HG02870 (cell line): Measurements from ENCODE around the gene WTIP.
"Not testable (repeated sequence)": the region's sequence is repeated elsewhere in the genome, so short reads cannot be mapped to it uniquely, and the experiment has no call there.

Source experiments
- ATAC-seq: cut with Tn5 transposase; IDR thresholded peaks from one replicate; pipeline ENCODE4 v1.9.1; 2021; ENCODE audit warnings: mild to moderate bottlenecking, moderate library complexity; ENCODE audit not compliant: unreplicated experiment

The WTIP gene

DNA sequence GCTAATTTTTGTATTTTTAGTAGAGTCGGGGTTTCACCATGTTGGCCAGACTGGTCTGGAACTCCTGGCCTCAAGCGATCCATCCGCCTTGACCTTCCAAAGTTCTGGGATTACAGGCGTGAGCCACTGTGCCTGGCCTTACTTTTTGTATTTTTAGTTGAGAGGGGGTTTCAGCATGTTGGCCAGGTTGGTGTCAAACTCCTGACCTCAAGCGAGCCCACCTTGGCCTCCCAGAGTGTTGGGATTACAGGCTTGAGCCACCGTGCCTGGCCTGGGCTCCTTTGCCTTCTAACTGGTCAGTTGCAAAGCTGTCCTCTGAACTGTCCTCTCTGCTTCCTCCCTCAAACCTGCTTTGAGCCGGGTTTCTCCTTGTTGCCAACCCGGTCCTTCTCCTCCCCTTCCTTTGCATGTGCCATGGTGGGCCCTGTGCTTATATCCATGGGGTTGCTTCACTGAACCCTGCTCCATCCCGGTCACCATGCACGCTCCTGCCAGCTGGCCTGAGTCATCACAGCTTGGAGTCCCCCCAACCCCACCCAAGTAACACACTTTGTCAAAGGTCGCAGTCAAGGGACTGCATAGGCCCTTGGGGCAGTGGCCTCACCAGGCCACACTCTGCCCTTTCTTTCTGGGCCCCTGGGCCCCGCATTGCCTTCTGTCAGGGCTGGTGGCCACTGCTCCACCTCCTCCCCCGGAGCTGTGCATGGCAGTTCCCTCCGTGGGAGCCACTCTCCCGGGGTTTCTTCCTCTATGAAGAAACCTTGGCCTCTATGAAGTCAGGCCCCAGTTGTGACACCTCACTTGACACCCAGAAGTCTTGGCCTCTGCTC is 21.2 kb downstream of the WTIP start:
- ATAC-seq = no peak

DNA sequence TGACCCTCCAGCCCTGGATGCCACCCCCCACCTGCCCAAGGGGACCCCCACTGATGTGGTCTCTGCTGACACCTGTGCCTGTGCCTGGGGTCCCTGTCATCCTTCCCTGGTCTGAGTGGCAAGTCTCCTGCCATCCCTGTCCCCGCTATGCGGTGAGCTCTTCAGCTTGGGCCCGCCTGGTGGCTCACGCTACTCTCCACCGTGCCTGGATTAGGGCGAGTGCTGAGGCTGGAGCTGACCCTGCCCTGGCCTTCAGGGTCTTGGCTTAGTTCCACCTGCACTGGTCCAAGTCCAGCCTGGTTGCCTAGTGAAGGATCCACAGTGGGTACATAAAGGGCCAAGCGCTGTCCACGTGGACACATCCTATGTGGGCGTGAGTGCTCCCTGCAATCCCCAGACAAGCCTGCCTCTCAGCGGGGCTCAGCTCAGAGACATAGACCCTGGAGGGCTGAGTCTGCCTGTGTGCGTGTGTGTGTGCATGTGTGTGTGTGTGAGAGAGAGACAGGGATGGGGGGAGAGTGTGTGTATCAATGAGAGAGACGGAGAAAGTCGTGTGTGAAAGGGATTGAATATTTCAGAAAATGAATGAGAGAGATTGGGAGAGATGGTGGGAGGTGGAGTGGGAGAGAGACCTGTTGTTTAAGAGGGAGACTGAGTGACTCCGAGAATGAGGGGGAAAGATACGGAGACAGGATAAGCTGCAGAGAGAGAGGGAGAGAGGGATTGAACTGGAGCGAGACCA is 22.1 kb downstream of the WTIP start:
- ATAC-seq = no peak

DNA sequence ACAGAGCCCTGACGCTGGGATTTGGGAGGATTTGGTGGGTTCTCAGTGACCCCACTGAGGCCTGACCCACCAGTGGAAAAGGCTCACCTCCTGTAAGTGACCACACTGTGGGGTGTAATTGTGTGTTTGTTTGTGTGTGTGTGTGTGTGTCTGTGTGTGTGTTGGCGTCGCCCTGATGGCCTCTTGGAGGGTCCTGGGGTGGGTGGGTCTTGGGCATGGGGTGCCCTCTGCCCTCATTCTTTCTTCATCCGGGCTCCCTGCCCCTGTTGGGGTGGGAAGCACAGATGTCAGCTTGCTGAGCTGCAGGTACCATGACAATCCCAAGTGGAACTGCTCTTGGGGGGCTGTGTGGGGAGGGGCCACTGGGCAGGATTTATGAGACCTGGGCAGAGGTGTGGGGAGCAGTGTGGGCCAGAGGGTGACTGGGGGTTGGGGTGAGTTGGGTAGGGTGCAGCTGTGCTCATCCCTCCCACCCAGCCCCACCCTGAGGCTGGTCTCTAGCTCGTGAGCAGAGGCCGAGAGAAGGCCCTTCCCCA is 22.8 kb downstream of the WTIP start:
- no peak for ATAC-seq

DNA sequence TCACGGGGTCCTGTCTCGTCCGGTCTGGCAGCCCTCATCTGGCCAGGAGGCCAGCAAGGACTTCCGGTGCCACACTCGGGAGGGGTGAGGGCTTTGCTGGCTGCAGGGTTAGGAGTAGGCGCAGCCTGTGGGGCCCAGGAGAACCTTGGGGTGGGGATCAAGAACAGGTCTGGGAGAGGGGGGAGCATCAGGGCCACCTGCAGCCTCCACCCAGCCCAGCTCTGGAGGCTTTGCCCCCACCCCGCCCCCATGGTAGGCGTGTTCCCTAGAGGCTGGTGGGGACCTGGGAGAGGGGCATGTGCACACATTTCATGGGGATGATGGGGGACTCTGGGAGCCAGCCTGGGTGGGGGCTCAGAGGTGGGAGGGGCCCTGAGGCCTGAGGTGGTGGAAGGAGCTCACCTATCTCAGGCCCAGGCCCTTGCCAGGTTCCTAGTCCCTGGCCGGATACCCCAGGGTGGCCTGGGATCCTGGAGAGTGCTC is 23.3 kb downstream of the WTIP start:
- no peak for ATAC-seq

DNA sequence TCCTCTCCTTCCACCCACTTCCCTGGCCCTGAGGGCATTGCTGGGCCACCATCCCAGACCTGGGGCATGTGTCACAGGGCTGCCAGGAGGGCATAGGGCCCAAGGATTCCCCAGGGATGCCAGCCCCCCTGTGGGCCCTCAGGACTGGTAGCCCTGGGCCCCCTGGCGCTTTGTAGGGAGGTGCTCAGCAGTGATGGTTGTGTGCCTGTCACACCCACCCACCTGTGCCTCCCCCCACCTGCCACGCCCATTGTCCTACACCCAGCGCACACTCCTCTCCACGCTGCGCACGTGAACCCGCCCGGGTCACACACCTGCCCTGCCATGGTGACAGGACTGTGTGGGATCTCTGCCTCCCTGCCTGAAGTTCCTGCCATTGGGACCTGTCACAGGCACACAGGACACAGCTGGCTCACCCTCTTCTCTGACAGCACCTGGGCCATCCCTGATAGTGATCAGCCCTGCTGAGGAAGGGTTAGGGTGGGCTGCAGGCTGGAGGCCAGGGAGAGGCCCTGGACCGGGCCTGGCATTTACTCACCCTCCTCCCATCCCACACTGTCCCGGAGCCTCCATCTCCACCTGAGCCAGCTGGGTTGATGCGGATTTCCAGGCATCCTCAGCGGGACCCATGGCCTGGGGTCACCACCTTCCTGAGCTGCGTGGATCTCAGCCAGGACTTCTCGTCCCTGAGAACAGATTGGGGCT is 23.9 kb downstream of the WTIP start:
- ATAC-seq = no peak

DNA sequence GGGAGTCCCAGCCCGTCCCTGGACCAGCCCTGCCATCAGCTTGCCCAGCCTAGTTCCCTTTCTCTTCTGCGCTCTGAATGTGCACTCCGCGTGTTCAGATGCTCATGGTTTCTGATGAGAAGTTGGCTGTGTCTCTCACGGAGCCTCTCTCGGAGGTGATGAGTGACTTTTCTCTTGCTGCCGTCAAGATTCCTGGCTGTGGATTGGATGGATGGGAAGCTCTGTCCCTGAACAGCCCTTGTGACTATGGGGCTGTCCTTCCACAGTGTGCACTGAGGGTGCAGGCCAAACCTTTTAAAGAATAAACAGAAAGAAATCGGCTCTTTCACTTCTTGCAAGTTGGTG is 24.4 kb downstream of the WTIP start:
- no peak for ATAC-seq

DNA sequence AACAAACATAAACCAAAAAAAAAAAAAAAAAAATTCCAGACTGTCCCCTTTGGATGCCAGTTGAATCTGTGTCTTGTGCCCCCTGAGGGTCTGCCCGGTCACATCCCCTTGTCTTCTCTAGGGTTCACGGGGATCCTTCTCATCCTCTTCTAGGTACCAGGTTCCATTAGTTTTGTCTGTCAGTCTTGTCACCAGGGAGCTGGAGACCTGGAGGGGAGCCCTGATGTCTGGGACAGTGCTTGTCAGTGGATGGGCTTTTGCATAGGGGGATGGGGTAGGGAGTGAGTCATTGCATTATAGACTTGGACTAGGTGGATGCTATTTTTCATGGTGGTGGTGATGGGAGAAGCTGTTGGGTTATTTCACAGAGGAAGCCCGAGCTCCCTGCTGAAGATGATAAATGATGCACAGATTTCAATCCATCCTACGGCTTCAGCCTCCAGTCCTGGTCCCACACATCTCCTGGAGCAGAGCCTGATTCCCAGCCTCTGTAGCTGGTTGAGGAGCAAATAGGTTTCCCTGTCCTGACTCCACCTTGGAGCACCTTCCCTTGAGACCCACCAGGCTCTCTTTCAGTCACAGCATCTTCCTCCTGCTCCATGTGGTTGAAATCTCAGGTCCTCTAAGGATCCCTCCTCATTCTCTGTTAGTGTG is 26.0 kb downstream of the WTIP start:
- ATAC-seq = no peak

DNA sequence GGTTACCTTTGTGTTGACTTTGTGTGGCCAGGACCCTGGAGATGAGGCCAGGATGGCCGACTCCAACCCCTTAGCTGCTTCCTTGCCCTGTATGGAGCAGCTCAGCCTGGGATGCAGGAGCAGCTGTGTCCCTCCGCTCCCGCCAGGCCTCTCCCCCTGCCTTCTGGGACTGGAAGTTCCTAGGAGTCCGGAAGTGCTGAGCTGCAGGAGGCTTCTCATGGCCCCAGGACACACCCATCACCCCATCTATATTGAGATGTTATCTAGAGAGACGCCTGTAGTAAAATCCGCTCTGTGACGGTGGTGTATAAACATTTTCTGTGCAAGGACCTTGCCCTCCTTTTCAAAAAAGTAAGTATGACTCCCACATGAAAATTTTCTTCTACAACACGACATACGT is 27.0 kb downstream of the WTIP start:
- no peak for ATAC-seq

DNA sequence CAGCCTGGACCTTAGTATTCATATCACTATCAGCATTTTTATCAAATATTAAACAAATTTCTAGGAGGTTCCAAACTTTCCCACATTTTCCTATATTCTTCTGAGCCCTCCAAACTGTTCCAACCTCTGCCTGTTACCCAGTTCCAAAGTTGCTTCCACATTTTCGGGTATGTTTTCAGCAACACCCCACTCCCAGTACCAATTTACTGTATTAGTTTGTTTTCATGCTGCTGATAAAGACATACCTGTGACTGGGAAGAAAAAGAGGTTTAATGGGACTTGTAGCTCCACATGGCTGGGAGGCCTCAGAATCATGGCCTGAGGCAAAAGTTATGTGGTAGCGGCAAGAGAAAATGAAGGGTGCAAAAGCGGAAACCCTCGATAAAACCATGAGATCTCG is 29.3 kb downstream of the WTIP start:
- not testable (repeated sequence) for ATAC-seq

DNA sequence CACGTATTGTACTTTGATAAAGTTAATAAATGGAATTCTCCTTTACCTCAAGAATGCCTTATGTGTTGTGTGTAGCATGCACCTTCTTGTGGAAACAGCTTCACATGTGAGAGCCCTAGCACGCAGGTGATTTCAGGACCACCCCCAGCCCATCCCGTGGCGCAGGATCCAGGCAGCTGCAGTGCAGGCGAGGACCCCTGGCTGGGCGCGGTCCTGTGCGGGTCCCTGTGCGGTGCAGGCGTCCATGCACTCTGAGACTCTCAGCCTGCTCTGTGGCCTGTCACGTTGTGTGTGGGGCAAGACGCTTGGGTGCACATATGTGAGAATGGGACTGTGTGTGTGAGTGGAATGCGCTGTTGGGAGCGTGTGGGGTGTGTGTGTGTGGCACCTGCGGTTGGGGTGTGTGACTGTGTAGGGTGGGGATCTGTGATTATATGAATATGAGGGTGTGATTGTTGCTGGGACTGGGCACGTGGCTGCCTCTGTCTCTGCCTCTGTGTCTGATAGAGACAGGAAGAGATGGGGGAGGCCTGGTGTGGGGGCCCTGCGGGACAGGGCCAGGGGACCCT is 30.8 kb downstream of the WTIP start:
- no peak for ATAC-seq

DNA sequence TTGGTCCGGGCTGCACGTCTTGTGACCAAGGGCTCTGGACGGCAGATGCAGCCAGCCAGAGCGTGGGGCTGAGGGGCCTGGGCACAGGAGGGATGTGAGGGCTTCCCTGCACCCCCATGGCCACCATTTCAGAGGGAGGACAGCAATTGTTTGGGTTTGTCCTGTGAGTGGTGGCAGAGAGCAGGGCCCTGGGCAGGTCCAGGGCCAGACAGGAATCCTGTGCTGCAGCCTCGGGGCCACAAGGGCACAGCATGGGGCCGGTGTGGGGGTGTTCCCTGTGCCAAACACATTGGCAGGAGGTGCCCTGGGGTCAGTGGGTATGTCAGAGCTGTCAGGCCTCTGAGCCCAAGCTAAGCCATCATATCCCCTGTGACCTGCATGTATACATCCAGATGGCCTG is 32.2 kb downstream of the WTIP start:
- ATAC-seq = no peak

DNA sequence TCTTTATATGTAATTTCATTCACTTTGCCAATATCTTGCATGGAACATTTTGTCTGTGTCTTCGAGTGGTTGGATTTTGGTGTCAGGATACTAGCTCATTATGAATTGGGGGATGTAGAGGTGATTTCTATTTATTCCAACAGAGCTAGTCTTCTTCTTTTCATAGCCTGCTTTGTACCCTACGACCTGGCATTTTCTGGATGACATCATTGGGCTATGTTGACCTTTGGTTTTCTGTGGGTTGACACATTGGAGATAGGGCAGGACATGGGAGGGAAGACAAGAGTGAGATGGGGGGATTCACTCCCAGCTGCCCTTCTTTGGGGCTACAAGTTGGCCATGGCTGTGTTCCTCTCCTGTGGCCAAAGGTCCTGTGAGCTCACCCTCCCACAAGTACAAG is 38.0 kb downstream of the WTIP start:
- ATAC-seq = no peak

DNA sequence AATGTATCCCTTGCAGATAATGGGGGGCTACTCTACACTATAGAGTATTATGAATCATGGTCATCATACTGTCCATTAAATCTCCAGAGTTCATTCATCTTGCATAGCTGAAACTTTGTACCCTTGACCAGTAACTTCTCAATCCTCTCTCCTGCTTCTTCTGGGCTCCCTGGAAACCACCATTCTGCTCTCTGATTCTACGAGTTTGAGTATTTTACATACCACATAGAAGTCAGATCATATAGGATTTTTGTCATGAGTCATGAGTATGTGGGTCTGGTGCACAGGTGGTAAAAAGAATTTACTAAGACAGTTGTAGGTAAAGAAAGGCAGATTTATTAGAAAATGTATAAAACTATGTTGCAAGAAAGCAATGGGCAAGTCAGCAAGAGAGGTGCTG is 41.9 kb downstream of the WTIP start:
- ATAC-seq = no peak

DNA sequence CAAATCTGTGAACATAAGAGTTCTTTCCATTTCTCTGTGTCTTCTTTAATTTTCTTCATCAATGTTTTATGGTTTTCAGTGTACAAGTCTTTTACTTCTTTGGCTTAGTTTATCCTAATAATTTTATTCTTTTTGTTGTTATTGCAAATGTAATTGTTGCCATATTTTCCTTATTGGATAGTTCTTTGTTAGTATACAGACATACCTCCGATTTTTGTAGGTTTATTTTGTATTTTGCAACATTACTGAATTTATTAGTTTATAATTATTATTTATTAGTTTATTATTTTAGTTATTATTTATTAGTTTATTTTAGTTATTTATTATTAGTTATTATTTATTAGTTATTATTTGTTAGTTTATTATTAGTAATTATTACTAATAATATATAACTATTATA is 43.4 kb downstream of the WTIP start:
- ATAC-seq = no peak

DNA sequence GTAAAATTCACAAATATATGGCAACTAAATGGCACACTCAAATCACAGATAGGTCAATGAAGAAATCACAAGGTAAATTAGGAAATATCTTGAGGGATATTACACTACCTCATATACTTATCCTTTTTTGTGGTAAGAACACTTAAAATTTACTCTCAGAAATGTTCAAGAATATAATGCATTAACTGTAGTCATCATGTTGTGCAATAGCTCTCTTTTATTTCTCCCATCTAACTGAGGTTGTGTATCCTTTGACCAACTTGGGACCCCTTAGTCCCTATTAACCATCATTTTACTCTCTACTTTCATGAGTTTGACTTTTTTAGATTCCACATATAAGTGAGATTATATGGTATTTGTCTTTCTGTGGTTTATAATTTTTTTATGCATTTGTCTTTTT is 52.6 kb downstream of the WTIP start:
- no peak for ATAC-seq

DNA sequence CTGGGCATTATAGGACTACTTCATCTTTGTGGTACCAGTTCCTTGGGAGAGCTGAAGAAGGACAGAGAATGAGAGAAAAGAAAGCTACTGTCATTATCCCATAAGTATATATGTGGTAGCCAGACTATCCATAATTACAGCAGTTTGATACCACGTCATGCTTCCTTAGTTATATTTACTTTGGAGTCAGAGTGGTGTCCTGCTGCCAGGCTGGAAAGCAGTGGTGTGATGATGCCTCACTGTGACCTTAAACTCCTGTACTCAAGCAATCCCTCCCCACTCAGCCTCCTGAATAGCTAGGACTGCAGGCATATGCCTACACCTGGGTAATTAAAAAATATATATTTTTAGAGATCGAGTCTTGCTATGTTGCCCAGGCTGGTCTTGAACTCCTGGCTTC is 57.8 kb downstream of the WTIP start:
- no peak for ATAC-seq

DNA sequence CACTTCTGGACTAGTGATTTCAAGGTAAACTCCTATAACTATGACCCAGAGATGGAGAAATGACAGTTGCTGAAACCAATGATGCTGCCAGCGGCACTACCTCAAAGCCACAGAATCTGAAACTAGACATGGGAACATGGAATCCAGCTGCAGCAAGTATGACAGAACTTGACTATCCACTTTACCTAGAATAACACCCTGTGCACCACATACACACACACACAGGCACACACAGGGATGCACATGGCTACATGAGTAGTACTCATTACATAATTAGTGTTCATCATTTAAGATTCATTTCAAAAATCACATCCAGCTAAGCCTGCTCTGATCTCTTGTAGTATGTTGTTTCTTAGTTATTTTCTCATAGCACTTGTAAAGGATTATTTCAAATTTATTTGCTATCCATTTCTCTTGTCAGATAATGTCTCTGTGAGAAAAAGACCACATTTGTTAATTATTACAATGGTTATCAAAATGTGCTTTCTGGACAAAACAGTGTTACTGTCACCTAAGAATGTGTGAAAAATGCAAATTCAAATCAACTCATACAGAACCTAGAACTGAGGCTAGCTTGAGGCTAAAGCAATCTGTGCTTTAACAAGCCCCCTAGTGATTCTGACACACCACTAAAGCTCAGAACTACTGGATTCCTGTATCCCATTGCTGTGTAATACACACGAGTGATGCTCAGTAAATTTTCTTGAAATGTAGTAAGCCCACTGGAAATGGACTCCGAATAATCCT is 59.4 kb downstream of the WTIP start:
- no peak for ATAC-seq

DNA sequence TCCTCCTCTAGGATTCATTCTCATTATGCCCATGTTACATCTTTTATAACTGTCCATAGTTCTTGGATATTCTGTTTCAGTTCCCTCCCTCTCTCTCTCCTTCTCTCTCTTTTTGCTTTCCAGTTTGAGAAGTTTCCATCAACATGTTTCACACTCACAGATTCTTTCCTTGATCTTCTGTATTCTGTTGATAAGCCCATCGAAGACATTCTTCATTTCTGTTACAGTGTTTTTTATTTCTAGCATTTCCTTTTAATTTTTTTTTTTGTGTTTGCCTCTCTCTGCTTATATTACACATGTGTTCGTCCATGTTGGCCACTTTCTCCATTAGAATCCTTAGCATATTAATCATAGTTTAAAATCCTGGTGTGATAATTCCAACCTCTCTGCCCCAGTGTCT is 68.3 kb downstream of the WTIP start:
- no peak for ATAC-seq

DNA sequence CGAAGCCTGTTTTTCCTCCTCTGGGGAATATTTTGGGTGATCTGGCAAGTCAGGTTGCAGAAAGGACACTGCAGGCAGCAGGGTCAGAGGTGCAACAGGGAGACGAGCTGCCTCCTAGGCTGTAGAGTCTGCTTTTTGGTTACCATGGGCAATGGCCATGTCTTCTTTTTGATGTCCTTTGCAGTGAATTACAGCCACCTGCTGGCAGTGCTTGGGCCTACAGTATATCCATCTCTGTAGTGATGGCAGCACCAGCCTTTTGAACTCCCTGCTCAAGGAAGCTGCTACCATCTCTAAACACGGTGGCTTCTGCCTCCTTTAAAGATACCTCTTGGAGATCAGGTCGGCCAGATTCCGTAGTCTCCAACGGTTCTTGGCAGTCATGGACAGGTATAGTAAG is 73.9 kb downstream of the WTIP start:
- no peak for ATAC-seq

DNA sequence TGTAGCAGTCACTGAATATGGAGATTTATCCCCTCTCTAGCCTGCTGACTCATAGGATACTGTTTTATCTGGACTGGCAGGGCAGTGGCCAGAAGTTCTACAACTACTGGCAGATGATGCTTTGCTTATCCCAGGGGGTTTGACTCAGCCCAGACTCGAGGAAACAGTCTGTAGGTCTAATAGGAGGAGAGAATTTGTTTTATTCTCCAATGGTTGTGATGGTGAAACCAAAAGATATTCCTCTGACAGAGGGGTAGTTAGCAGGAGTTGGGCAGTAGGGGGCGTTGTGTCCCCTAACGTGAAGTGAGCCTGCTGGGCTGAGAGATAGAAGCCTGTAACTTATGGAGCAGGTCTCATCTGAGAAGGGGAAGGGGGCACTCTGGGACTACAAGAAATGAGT is 74.9 kb downstream of the WTIP start:
- no peak for ATAC-seq
